HepG2 (cell line): Measurements from ENCODE around the gene CASS4. TPM values are rescaled to one million over a fixed set of nuclear protein-coding genes. Genes with fewer than 3 reads are reported as not detected.

Source experiments
- ATAC-seq: fragments of 200-7000 bp; cut with Tn5 transposase; 3 replicates; pipeline ENCODE4 v1.9.1; 2020; ENCODE audit warnings: mild to moderate bottlenecking, moderate library complexity
- BruUV-seq: library from RNA; stranded (reverse); fragments of 400-500 nt; replicated peaks from 2 replicates; lab custom pipeline; 2021; lab: Mats Ljungman, UMichigan
- CTCF ChIA-PET: fragments of 300-600 bp; formaldehyde crosslinking; extraction: SDS; loops from one replicate; lab custom pipeline; 2021; ENCODE audit warnings: low total read pairs, inconsistent platforms, low intra/inter-chr PET ratio; lab: Yijun Ruan, JAX
- POLR2A ChIA-PET: fragments of 350-600 bp; sonication (Branson Sonifier 250); formaldehyde crosslinking; loops from one replicate; lab custom pipeline; 2020; ENCODE audit warnings: antibody characterized with exemption, inconsistent platforms; lab: Yijun Ruan, JAX
- DNase-seq: peaks from one replicate; pipeline ENCODE4 v3.0.0-alpha.2; 2015; ENCODE audit warnings: low spot score
- FAIRE-seq: peaks from 3 replicates; lab custom pipeline; 2011; peaks lifted over from hg19 to GRCh38; lab: Jason Lieb, UNC
- H2AFZ ChIP-seq: one replicate; pipeline ENCODE4 v1.6.1; 2011; ENCODE audit warnings: low read length, inconsistent platforms
- H3K27ac ChIP-seq: fragments of 300-600 bp; 3 replicates; pipeline ENCODE4 v1.8.0; 2011; ENCODE audit warnings: mixed run types, mild to moderate bottlenecking, mixed read lengths, low read length, inconsistent platforms; ENCODE audit not compliant: insufficient read depth; ENCODE audit errors: extremely low read length
- H3K27me3 ChIP-seq, 2 experiments: fragments of 200-600 bp in 1 of 2; 2 replicates in 1 of 2; 3 replicates in 1 of 2; pipeline versions ENCODE4 v1.6.0 to v1.8.0; 2011; ENCODE audit warnings: low read length in 2 of 2, mild to moderate bottlenecking in 2 of 2, moderate library complexity in 2 of 2, inconsistent platforms in 1 of 2; ENCODE audit not compliant: insufficient read depth in 2 of 2, control insufficient read depth in 1 of 2
- H3K36me3 ChIP-seq, 2 experiments: fragments of 200-600 bp in 1 of 2; replicated peaks in 1 of 2; 2 replicates in 1 of 2; 3 replicates in 1 of 2; pipeline versions ENCODE4 v1.5.1 to v1.8.0; 2011; ENCODE audit warnings: low read length in 2 of 2, inconsistent platforms in 1 of 2; ENCODE audit not compliant: insufficient read depth in 2 of 2, control insufficient read depth in 1 of 2
- H3K4me1 ChIP-seq: 2 replicates; pipeline ENCODE4 v1.5.1; 2012; ENCODE audit warnings: low read length, inconsistent platforms; ENCODE audit not compliant: insufficient read depth
- H3K4me2 ChIP-seq: 2 replicates; pipeline ENCODE4 v1.6.0; 2011; ENCODE audit warnings: low read depth, low read length, inconsistent platforms
- H3K4me3 ChIP-seq, 3 experiments: fragments of 200-600 bp in 1 of 3; sonication (generic), shearing (Covaris generic) in 1 of 3; replicated peaks in 1 of 3; 2 replicates each; pipeline ENCODE4 v1.5.1; 2011 to 2016; ENCODE audit warnings: low read length in 3 of 3, inconsistent platforms in 2 of 3, low read depth in 2 of 3, mild to moderate bottlenecking in 2 of 3, control low read depth in 1 of 3, mixed read lengths in 1 of 3; ENCODE audit not compliant: insufficient read depth in 1 of 3
- H3K79me2 ChIP-seq: one replicate; pipeline ENCODE4 v1.6.1; 2011; ENCODE audit warnings: low read length, inconsistent platforms; ENCODE audit not compliant: insufficient read depth
- H3K9ac ChIP-seq: 2 replicates; pipeline ENCODE4 v1.6.0; 2011; ENCODE audit warnings: mild to moderate bottlenecking, low read depth, low read length, inconsistent platforms; ENCODE audit not compliant: insufficient read depth
- H3K9me3 ChIP-seq: 2 replicates; pipeline ENCODE4 v1.5.1; 2012; ENCODE audit warnings: mild to moderate bottlenecking, low read length
- H4K20me1 ChIP-seq: 2 replicates; pipeline ENCODE4 v1.6.0; 2011; ENCODE audit warnings: inconsistent platforms, mild to moderate bottlenecking, low read length, moderate library complexity; ENCODE audit not compliant: insufficient read depth
- ELF1 ChIP-seq: sonication (generic); formaldehyde crosslinking; IDR thresholded peaks from 2 replicates; pipeline ENCODE4 v1.4.0; 2020; ENCODE audit warnings: missing genetic modification reagents
- HBP1 ChIP-seq: IDR thresholded peaks from 2 replicates; pipeline ENCODE4 v1.6.1; 2016; ENCODE audit warnings: low read depth, control low read depth
- HMGA1 ChIP-seq: sonication (generic); formaldehyde crosslinking; conservative IDR thresholded peaks from 2 replicates; pipeline ENCODE4 v1.4.0; 2020; ENCODE audit warnings: missing genetic modification reagents
- HNRNPLL ChIP-seq: fragments of 200-400 bp; formaldehyde crosslinking; IDR thresholded peaks from 2 replicates; pipeline ENCODE4 v1.6.1; 2017; ENCODE audit warnings: mild to moderate bottlenecking, low read depth, low read length; ENCODE audit not compliant: poor library complexity, severe bottlenecking
- JDP2 ChIP-seq: sonication (generic); formaldehyde crosslinking; IDR thresholded peaks from 2 replicates; pipeline ENCODE4 v1.8.1; 2022; ENCODE audit warnings: missing genetic modification reagents, borderline replicate concordance
- MEIS1 ChIP-seq: sonication (generic); formaldehyde crosslinking; IDR thresholded peaks from 2 replicates; pipeline ENCODE4 v1.9.0; 2021; ENCODE audit warnings: mild to moderate bottlenecking, missing genetic modification reagents, moderate library complexity, borderline replicate concordance
- NFE2L1 ChIP-seq: sonication (generic); formaldehyde crosslinking; IDR thresholded peaks from 2 replicates; pipeline ENCODE4 v1.4.0; 2020; ENCODE audit warnings: missing genetic modification reagents, mild to moderate bottlenecking, borderline replicate concordance
- SNAPC5 ChIP-seq: sonication (generic); formaldehyde crosslinking; IDR thresholded peaks from 2 replicates; pipeline ENCODE4 v1.8.1; 2023; ENCODE audit warnings: mild to moderate bottlenecking, missing genetic modification reagents, borderline replicate concordance
- ZBTB3 ChIP-seq: sonication (generic); formaldehyde crosslinking; IDR thresholded peaks from 2 replicates; pipeline ENCODE4 v1.4.0; 2020; ENCODE audit warnings: low read depth, mild to moderate bottlenecking, moderate library complexity, missing genetic modification reagents, borderline replicate concordance
- ZFX ChIP-seq: sonication (generic); formaldehyde crosslinking; IDR thresholded peaks from 2 replicates; pipeline ENCODE4 v1.4.0; 2020; ENCODE audit warnings: mild to moderate bottlenecking, low read depth, missing genetic modification reagents, moderate library complexity
- ZKSCAN5 ChIP-seq: sonication (generic); formaldehyde crosslinking; IDR thresholded peaks from 2 replicates; pipeline ENCODE4 v1.5.1; 2020; ENCODE audit warnings: mild to moderate bottlenecking, missing genetic modification reagents
- ZMAT3 ChIP-seq: sonication (generic); formaldehyde crosslinking; conservative IDR thresholded peaks from 2 replicates; pipeline ENCODE4 v1.7.0; 2021; ENCODE audit warnings: missing genetic modification reagents
- ZNF124 ChIP-seq: sonication (generic); formaldehyde crosslinking; IDR thresholded peaks from 2 replicates; pipeline ENCODE4 v1.4.0; 2020; ENCODE audit warnings: missing genetic modification reagents
- ZNF225 ChIP-seq: sonication (generic); formaldehyde crosslinking; IDR thresholded peaks from 2 replicates; pipeline ENCODE4 v1.4.0; 2020; ENCODE audit warnings: mild to moderate bottlenecking, missing genetic modification reagents
- ZNF44 ChIP-seq: sonication (generic); formaldehyde crosslinking; IDR thresholded peaks from 2 replicates; pipeline ENCODE4 v1.5.1; 2020; ENCODE audit warnings: mild to moderate bottlenecking, missing genetic modification reagents
- ZNF709 ChIP-seq: sonication (generic); formaldehyde crosslinking; IDR thresholded peaks from 2 replicates; pipeline ENCODE4 v1.5.0; 2020; ENCODE audit warnings: mild to moderate bottlenecking, missing genetic modification reagents
- ZNF841 ChIP-seq: sonication (generic); formaldehyde crosslinking; IDR thresholded peaks from 2 replicates; pipeline ENCODE4 v1.8.1; 2023; ENCODE audit warnings: missing genetic modification reagents, borderline replicate concordance
- ZSCAN25 ChIP-seq: sonication (generic); formaldehyde crosslinking; IDR thresholded peaks from 2 replicates; pipeline ENCODE4 v1.8.0; 2022; ENCODE audit warnings: mild to moderate bottlenecking, missing genetic modification reagents
- WGBS: methylation state at CpG from one replicate; pipeline ENCODE4 v1.1.6; 2017; ENCODE audit warnings: low lambda C conversion rate; 5-methylcytosine and 5-hydroxymethylcytosine counted together
- in situ Hi-C: cut with HindIII; loops from 2 replicates; pipeline ENCODE4 v1.10.0; 2017; ENCODE audit warnings: low pct_unique_long_range_greater_than_20kb; ENCODE audit not compliant: extremely low pct_ligation_motif_present
- intact Hi-C: fragments of 100-400 bp; cut with micrococcal nuclease; formaldehyde crosslinking; loops from one replicate; pipeline ENCODE4 v1.10.0; 2022; ENCODE audit not compliant: unreplicated experiment
- polyA plus RNA-seq, 8 experiments: library from polyadenylated mRNA; depleted of rRNA in 3 of 8; stranded (reverse) in 7 of 8; unstranded in 1 of 8; fragments of >200 nt; fragmentation: Illumina TruSeq in 4 of 8; extraction: Trizol in 4 of 8; gene quantifications; 2 replicates each; pipeline versions ENCODE4 v1.2.1 to v1.2.3, GENCODE V29; 2011 to 2016; ENCODE audit warnings: low read depth in 4 of 8, missing spikeins in 1 of 8, mixed read lengths in 1 of 8; ENCODE audit not compliant: insufficient read depth in 1 of 8
- total RNA-seq, 5 experiments: library from RNA; depleted of rRNA; stranded (reverse); fragments of >200 nt; fragmentation: Illumina TruSeq; extraction: Trizol; gene quantifications; 2 replicates each; pipeline ENCODE4 v1.2.3, GENCODE V29; 2016; ENCODE audit warnings: low read depth in 1 of 5
- TF ChIP-seq, protein P1 (sequence below): sonication (generic); formaldehyde crosslinking; IDR thresholded peaks from 2 replicates; pipeline ENCODE4 v1.5.0; 2020; ENCODE audit warnings: mild to moderate bottlenecking, missing genetic modification reagents, borderline replicate concordance

The CASS4 gene
- total and polyA plus RNA-seq, 2 of the 13 experiments (the other 11 are each of a cell fraction or from before 2014, with no cell fraction given), result 0.17 to 0.49 TPM

DNA sequence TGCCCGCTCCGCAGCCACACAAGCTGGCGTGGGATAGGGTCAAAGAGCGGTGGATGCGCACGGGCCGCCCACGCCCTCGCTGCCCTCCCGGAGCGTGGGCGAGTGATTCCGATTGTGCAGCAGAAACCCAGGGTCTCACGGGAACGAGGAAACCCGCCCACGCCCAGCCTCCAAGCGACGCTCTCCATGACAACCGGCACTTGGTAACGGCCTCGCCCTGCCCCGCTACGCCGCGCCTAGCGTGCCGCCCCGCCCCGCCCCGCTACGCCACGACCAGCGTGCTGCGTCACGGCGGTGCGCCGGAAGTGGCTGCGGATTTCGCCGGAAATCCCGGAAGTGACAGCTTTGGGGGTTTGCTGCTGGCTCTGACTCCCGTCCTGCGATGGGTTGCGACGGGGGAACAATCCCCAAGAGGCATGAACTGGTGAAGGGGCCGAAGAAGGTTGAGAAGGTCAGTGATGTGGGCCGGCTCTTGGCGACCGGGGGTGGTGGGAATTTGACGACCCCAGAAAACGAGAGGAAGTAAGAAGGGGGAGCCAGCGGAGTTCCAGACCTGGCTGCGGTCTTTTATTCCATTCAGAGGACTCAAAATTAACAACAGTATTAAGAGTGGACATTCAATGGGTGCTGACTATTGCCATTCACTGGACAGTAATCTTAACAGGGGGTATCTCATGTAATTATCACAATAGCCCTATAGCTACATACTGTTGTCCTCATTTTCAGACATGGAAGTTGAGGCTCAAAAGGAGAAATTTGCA, 56.4 kb downstream of the CASS4 start, which contains the start of gene RTF2:
TSS of gene RTF2 (plus strand) at position 312 of the 761 bp plus-strand sequence. CDS start at position 383, 71 bp downstream.
- ATAC-seq (peak; percentile 99), FAIRE-seq (peak; percentile 64), DNase-seq (peak; percentile 89)
- Histone ChIP-seq H3K79me2 (peaks cover 22% of the 10 kb centered on the region), H3K27me3 (no peaks in the 10 kb centered on the region; a peak in 2 of 5 replicates), H3K9ac (peak within 1 kb of the TSS; percentile 85), H3K4me3 (peak within 1 kb of the TSS; percentile 90 to 97 (median 96)), H3K36me3 (peaks cover 3 to 12% of the 10 kb centered on the region in 2 experiments; a peak in 4 of 5 replicates), H3K9me3 (no peaks in the 10 kb centered on the region), H3K4me1 (peaks cover 29% of the 10 kb centered on the region), H3K27ac (peak within 1 kb of the TSS; percentile 53), H4K20me1 (no peaks in the 10 kb centered on the region), H2AFZ (peak within 1 kb of the TSS; percentile 87), H3K4me2 (peak within 1 kb of the TSS; percentile 97)
- 1% methylated on average over 32 of the region's 55 CpGs for WGBS
- ChIA-PET CTCF (no interaction called here), POLR2A (interaction anchor here (1.7 kb wide), 2 partner anchors 56 to 76 kb away, joined by 9 to 11 read pairs; partner anchors contain the start of genes AURKA, CASS4 and CSTF1)
- no TSS peak for BruUV-seq
- in situ Hi-C loops (no loop called here), intact Hi-C loops (loop anchor here (1.0 to 2.0 kb wide), 2 partner anchors 68 to 76 kb away; partner anchors contain the start of genes AURKA and CSTF1)
- TF ChIP-seq NFE2L1 (CRISPR knock-in tag), result peak; percentile 75; the same call in 1 of the 2 replicates
- no peak for TF ChIP-seq ZKSCAN5 (CRISPR knock-in tag)
- peak; percentile 99 for TF ChIP-seq ELF1 (CRISPR knock-in tag)
- peak; percentile 82 for TF ChIP-seq HNRNPLL
- TF ChIP-seq ZNF124 (CRISPR knock-in tag), result 0 out of 2 replicates have a peak, but pooled peaks have one; percentile 74
- TF ChIP-seq SNAPC5 (CRISPR knock-in tag), result no peak; the same call in 1 of the 2 replicates
- peak; percentile 83; the same call in 1 of the 2 replicates for TF ChIP-seq ZSCAN25 (CRISPR knock-in tag)
- peak; percentile 51; the same call in 1 of the 2 replicates for TF ChIP-seq ZNF709 (CRISPR knock-in tag)
- TF ChIP-seq HBP1 (CRISPR knock-in tag), result peak; percentile 99
- TF ChIP-seq, protein P1, sequence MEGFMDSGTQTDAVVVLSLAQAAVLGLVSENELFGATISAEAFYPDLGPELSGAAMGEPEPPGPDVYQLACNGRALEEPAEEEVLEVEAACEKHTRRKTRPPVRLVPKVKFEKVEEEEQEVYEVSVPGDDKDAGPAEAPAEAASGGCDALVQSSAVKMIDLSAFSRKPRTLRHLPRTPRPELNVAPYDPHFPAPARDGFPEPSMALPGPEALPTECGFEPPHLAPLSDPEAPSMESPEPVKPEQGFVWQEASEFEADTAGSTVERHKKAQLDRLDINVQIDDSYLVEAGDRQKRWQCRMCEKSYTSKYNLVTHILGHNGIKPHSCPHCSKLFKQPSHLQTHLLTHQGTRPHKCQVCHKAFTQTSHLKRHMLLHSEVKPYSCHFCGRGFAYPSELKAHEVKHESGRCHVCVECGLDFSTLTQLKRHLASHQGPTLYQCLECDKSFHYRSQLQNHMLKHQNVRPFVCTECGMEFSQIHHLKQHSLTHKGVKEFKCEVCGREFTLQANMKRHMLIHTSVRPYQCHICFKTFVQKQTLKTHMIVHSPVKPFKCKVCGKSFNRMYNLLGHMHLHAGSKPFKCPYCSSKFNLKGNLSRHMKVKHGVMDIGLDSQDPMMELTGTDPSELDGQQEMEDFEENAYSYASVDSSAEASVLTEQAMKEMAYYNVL, result peak; percentile 15; the same call in 1 of the 2 replicates
- TF ChIP-seq ZBTB3 (CRISPR knock-in tag), result peak; percentile 97
- peak; percentile 91 for TF ChIP-seq JDP2 (CRISPR knock-in tag)
- peak; percentile 79 for TF ChIP-seq ZFX
- TF ChIP-seq ZNF44 (CRISPR knock-in tag), result no peak; the same call in none of the 2 replicates
- peak; percentile 97; the same call in 1 of the 2 replicates for TF ChIP-seq MEIS1 (CRISPR knock-in tag)
- no peak; the same call in 1 of the 2 replicates for TF ChIP-seq ZNF225 (CRISPR knock-in tag)
- TF ChIP-seq ZNF841, result no peak; the same call in 1 of the 2 replicates
- TF ChIP-seq ZMAT3, result peak; percentile 93
- TF ChIP-seq HMGA1 (CRISPR knock-in tag), result no peak
